Mesenchymal stem cell (in vitro differentiated cells and primary cell): ENCODE results near the gene TTC9B.

ENCODE experiments used
- DNase-seq: peaks from one replicate; pipeline ENCODE4 v3.0.0-alpha.2; 2013
- H2AFZ ChIP-seq: one replicate; pipeline ENCODE4 v1.6.1; 2013; ENCODE audit warnings: low read depth, mild to moderate bottlenecking, control low read depth, inconsistent platforms, low read length, moderate library complexity
- H2AK5ac ChIP-seq: 2 replicates; pipeline ENCODE4 v1.6.1; 2013; ENCODE audit warnings: low read length, moderate library complexity, mild to moderate bottlenecking, inconsistent platforms; ENCODE audit not compliant: severe bottlenecking
- H2BK120ac ChIP-seq: one replicate; pipeline ENCODE4 v1.6.1; 2013; ENCODE audit warnings: low read depth, mild to moderate bottlenecking, inconsistent platforms, low read length, moderate library complexity
- H2BK12ac ChIP-seq, 2 experiments: one replicate each; pipeline ENCODE4 v1.6.1; 2013; ENCODE audit warnings: inconsistent platforms in 2 of 2, low read length in 2 of 2, mild to moderate bottlenecking in 2 of 2, moderate library complexity in 2 of 2, control low read depth in 1 of 2
- H2BK15ac ChIP-seq: one replicate; pipeline ENCODE4 v1.6.1; 2013; ENCODE audit warnings: mild to moderate bottlenecking, low read depth, inconsistent platforms; ENCODE audit not compliant: poor library complexity, severe bottlenecking
- H2BK5ac ChIP-seq: 2 replicates; pipeline ENCODE4 v1.6.1; 2013; ENCODE audit warnings: low read depth, mild to moderate bottlenecking, low read length, control low read depth, inconsistent platforms; ENCODE audit not compliant: poor library complexity, severe bottlenecking
- H3K14ac ChIP-seq, 2 experiments: one replicate each; pipeline ENCODE4 v1.6.1; 2013; ENCODE audit warnings: inconsistent platforms in 2 of 2, low read length in 2 of 2, control low read depth in 1 of 2, mild to moderate bottlenecking in 1 of 2, moderate library complexity in 1 of 2
- H3K18ac ChIP-seq, 2 experiments: one replicate each; pipeline ENCODE4 v1.6.1; 2013; ENCODE audit warnings: inconsistent platforms in 2 of 2, low read length in 2 of 2, control low read depth in 1 of 2, low read depth in 1 of 2, mild to moderate bottlenecking in 1 of 2
- H3K23ac ChIP-seq, 2 experiments: one replicate each; pipeline ENCODE4 v1.6.1; 2013; ENCODE audit warnings: inconsistent platforms in 2 of 2, low read length in 2 of 2, mild to moderate bottlenecking in 2 of 2, moderate library complexity in 2 of 2, control low read depth in 1 of 2
- H3K27ac ChIP-seq: 2 replicates; pipeline ENCODE4 v1.5.1; 2013; ENCODE audit warnings: mild to moderate bottlenecking, moderate library complexity, low read length, control low read depth, inconsistent platforms; ENCODE audit not compliant: poor library complexity, severe bottlenecking
- H3K27me3 ChIP-seq, 2 experiments: 2 replicates each; pipeline versions ENCODE4 v1.6.1 to v1.7.0; 2013; ENCODE audit warnings: low read length in 2 of 2, mild to moderate bottlenecking in 2 of 2, moderate library complexity in 2 of 2, control low read depth in 1 of 2, inconsistent platforms in 1 of 2; ENCODE audit not compliant: control insufficient read depth in 1 of 2, insufficient read depth in 1 of 2
- H3K36me3 ChIP-seq, 2 experiments: 2 replicates each; pipeline versions ENCODE4 v1.6.1 to v1.7.0; 2013; ENCODE audit warnings: low read length in 2 of 2, control low read depth in 1 of 2, inconsistent platforms in 1 of 2, low read depth in 1 of 2, mild to moderate bottlenecking in 1 of 2; ENCODE audit not compliant: insufficient read depth in 2 of 2, control insufficient read depth in 1 of 2
- H3K4ac ChIP-seq, 2 experiments: one replicate each; pipeline ENCODE4 v1.6.1; 2013; ENCODE audit warnings: inconsistent platforms in 2 of 2, low read length in 2 of 2, mild to moderate bottlenecking in 2 of 2, moderate library complexity in 2 of 2, control low read depth in 1 of 2, low read depth in 1 of 2
- H3K4me1 ChIP-seq: 2 replicates; pipeline ENCODE4 v1.6.1; 2013; ENCODE audit warnings: low read depth, low read length, control low read depth; ENCODE audit not compliant: control insufficient read depth, insufficient read depth
- H3K4me2 ChIP-seq: 2 replicates; pipeline ENCODE4 v1.6.1; 2013; ENCODE audit warnings: low read length, mild to moderate bottlenecking, inconsistent platforms; ENCODE audit not compliant: poor library complexity, severe bottlenecking
- H3K4me3 ChIP-seq, 2 experiments: 2 replicates each; pipeline versions ENCODE4 v1.5.1 to v1.7.0; 2013; ENCODE audit warnings: low read length in 2 of 2, mild to moderate bottlenecking in 2 of 2, control low read depth in 1 of 2, low read depth in 1 of 2; ENCODE audit not compliant: insufficient read depth in 1 of 2
- H3K79me1 ChIP-seq: replicated peaks from 2 replicates; pipeline ENCODE4 v1.6.1; 2013; ENCODE audit warnings: mild to moderate bottlenecking, control low read depth, low read length, inconsistent platforms; ENCODE audit not compliant: poor library complexity, severe bottlenecking
- H3K9ac ChIP-seq: 2 replicates; pipeline ENCODE4 v1.7.0; 2013; ENCODE audit warnings: mild to moderate bottlenecking, low read length, moderate library complexity
- H3K9me3 ChIP-seq: 2 replicates; pipeline ENCODE4 v1.7.0; 2013; ENCODE audit warnings: mild to moderate bottlenecking, low read length; ENCODE audit not compliant: control insufficient read depth
- H4K8ac ChIP-seq: one replicate; pipeline ENCODE4 v1.6.1; 2013; ENCODE audit warnings: inconsistent platforms, mild to moderate bottlenecking, low read length, moderate library complexity
- H4K91ac ChIP-seq: one replicate; pipeline ENCODE4 v1.6.1; 2013; ENCODE audit warnings: mild to moderate bottlenecking, low read length, inconsistent platforms
- WGBS: methylation state at CpG from one replicate; pipeline ENCODE4 v1.1.7; 2013; ENCODE audit warnings: mixed read lengths; 5-methylcytosine and 5-hydroxymethylcytosine counted together

Gene TTC9B

DNA sequence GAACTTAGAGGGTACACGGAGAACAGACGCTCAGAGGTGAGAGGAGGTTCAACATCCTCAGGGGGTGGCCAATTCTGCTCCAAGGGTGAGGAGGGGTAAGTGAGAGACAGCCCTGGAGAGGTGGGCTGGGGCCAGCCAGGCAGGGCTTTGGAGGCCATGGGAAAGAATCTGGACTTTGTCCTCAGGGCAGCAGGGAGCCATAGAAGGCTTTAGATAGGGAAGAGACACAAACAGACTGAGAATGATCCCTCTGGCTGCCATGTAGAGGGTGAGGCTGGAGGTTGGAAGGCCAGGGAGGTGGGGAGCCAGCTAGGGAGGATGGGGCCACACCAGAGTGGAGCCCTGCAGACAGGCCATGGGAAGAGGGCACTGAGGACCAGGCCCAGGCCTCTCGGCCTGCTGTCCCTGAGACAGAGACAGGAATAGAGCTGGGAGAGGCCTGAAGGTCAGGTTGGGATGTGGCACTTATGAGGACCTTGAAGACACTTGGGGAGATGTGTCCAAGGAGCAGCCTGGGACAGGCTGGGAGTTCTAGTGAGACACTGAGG is 37.5 kb upstream of the TTC9B start:
- Histone ChIP-seq H3K9ac (no peak overlapping the region), H2AK5ac (no peak overlapping the region), H3K23ac (no peak overlapping the region), H3K4me1 (peaks cover 14% of the 10 kb centered on the region), H2BK5ac (no peak overlapping the region), H2BK15ac (no peak overlapping the region), H2BK120ac (no peak overlapping the region), H3K79me1 (peaks cover 40% of the 10 kb centered on the region), H3K18ac (no peak overlapping the region), H3K4me2 (no peak overlapping the region), H2AFZ (no peak overlapping the region), H3K4me3 (no peak overlapping the region), H4K8ac (no peak overlapping the region), H3K14ac (no peak overlapping the region), H3K4ac (no peak overlapping the region), H3K27me3 (no peaks in the 10 kb centered on the region), H2BK12ac (no peak overlapping the region), H4K91ac (no peak overlapping the region), H3K9me3 (no peaks in the 10 kb centered on the region), H3K36me3 (peaks cover 34 to 62% of the 10 kb centered on the region in 2 experiments), H3K27ac (no peak overlapping the region)
- no peak for DNase-seq
- 97% methylated on average over 3 of the region's 3 CpGs for WGBS

- Histone ChIP-seq H2BK5ac (no peak overlapping the region), H2AFZ (no peak overlapping the region), H3K14ac (no peak overlapping the region), H3K4me2 (no peak overlapping the region), H3K36me3 (peaks cover 39 to 65% of the 10 kb centered on the region in 2 experiments), H4K91ac (no peak overlapping the region), H4K8ac (no peak overlapping the region), H2BK120ac (no peak overlapping the region), H3K79me1 (peaks cover 41% of the 10 kb centered on the region), H2BK15ac (no peak overlapping the region), H3K18ac (no peak overlapping the region), H3K23ac (no peak overlapping the region), H2BK12ac (no peak overlapping the region), H3K9me3 (no peaks in the 10 kb centered on the region), H3K4me3 (no peak overlapping the region), H3K9ac (no peak overlapping the region), H3K27ac (no peak overlapping the region), H3K4ac (no peak overlapping the region), H3K27me3 (no peaks in the 10 kb centered on the region), H2AK5ac (no peak overlapping the region), H3K4me1 (peaks cover 14% of the 10 kb centered on the region)
- no peak for DNase-seq
- WGBS: 95% methylated on average over 16 of the region's 16 CpGs
Observed at GRCh38 chr19:40254714-40255418, 36.7 kb upstream of the TTC9B start.

GRCh38 chr19:40253611-40254092 is 35.5 kb upstream of the TTC9B start:
- Histone ChIP-seq H2BK5ac (no peak overlapping the region), H3K14ac (no peak overlapping the region), H3K4ac (no peak overlapping the region), H3K23ac (no peak overlapping the region), H3K36me3 (peaks cover 48 to 74% of the 10 kb centered on the region in 2 experiments), H4K8ac (no peak overlapping the region), H3K4me3 (no peak overlapping the region), H3K9ac (peak overlapping the region; percentile 18), H3K9me3 (no peaks in the 10 kb centered on the region), H3K79me1 (peaks cover 49% of the 10 kb centered on the region), H2BK120ac (no peak overlapping the region), H2BK15ac (no peak overlapping the region), H3K27me3 (no peaks in the 10 kb centered on the region), H3K27ac (no peak overlapping the region), H3K4me1 (peaks cover 14% of the 10 kb centered on the region), H3K18ac (no peak overlapping the region), H4K91ac (no peak overlapping the region), H2BK12ac (no peak overlapping the region), H3K4me2 (no peak overlapping the region), H2AFZ (no peak overlapping the region), H2AK5ac (no peak overlapping the region)
- DNase-seq: no peak
- WGBS: 95% methylated on average over 8 of the region's 8 CpGs

DNA sequence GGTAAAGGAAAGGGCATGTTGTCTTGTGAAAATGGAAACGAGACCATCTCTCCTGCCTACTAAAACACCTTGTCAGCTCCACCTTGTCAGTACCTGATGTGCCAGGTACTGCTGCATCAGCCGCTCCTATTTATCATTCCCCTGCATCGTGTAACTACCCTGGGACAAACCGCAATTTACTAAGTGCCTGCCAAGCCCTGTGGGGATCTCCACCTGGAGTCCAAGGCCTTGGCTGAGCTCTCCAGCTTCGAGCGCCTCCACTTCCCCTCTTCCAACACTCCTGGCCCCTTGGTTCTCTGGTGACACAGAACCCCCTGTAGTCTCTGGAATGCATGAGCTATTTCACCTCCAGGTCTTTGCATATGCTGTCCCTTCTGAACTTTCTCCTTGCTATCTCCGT is 34.2 kb upstream of the TTC9B start:
- H2AFZ ChIP-seq: no peak overlapping the region
- peaks cover 16% of the 10 kb centered on the region for H3K4me1 ChIP-seq
- H2BK120ac ChIP-seq: no peak overlapping the region
- H3K4me3 ChIP-seq: no peak overlapping the region
- peak overlapping the region; percentile 14 for H3K27ac ChIP-seq
- no peaks in the 10 kb centered on the region for H3K27me3 ChIP-seq
- no peak overlapping the region for H4K91ac ChIP-seq
- H3K14ac ChIP-seq: no peak overlapping the region
- no peaks in the 10 kb centered on the region for H3K9me3 ChIP-seq
- no peak overlapping the region for H3K23ac ChIP-seq
- no peak overlapping the region for H3K4ac ChIP-seq
- H3K18ac ChIP-seq: no peak overlapping the region
- 75% methylated on average over 7 of the region's 7 CpGs for WGBS
- H2BK12ac ChIP-seq: no peak overlapping the region
- no peak overlapping the region for H2AK5ac ChIP-seq
- no peak overlapping the region for H3K9ac ChIP-seq
- DNase-seq: no peak
- H4K8ac ChIP-seq: no peak overlapping the region
- H2BK5ac ChIP-seq: no peak overlapping the region
- H2BK15ac ChIP-seq: no peak overlapping the region
- H3K4me2 ChIP-seq: no peak overlapping the region
- peaks cover 59 to 83% of the 10 kb centered on the region in 2 experiments for H3K36me3 ChIP-seq
- peaks cover 56% of the 10 kb centered on the region for H3K79me1 ChIP-seq
